ENCODE measurements around the gene PCDHGC5. TPM values are rescaled to one million over a fixed set of nuclear protein-coding genes. Genes with fewer than 3 reads are reported as not detected.

PCDHGC5 gene
- total and polyA plus RNA-seq, 2 experiments from 2014 or later: 0.16 to 1.5 TPM

DNA sequence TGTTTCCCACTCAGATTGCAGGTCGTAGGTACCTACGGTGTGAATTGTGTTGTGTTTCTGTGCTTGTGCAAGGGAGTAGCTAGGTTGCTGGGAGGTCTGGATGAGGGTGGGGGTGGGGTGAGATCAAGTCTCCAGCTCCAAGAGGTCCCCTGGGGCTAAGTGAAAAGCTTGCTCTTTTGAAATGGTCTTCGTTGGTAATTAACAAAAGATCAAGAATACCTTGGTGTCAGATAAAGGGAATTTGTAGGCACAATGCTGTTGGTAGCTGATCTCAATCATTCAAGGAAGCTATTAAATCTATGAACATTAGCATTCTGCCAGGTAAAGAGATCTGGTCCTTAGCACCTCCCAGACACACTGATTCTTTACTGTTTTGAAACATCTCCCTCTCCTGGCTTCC is 5.0 kb upstream of the PCDHGC5 start (continued):
- TF ChIP-seq, protein P1, sequence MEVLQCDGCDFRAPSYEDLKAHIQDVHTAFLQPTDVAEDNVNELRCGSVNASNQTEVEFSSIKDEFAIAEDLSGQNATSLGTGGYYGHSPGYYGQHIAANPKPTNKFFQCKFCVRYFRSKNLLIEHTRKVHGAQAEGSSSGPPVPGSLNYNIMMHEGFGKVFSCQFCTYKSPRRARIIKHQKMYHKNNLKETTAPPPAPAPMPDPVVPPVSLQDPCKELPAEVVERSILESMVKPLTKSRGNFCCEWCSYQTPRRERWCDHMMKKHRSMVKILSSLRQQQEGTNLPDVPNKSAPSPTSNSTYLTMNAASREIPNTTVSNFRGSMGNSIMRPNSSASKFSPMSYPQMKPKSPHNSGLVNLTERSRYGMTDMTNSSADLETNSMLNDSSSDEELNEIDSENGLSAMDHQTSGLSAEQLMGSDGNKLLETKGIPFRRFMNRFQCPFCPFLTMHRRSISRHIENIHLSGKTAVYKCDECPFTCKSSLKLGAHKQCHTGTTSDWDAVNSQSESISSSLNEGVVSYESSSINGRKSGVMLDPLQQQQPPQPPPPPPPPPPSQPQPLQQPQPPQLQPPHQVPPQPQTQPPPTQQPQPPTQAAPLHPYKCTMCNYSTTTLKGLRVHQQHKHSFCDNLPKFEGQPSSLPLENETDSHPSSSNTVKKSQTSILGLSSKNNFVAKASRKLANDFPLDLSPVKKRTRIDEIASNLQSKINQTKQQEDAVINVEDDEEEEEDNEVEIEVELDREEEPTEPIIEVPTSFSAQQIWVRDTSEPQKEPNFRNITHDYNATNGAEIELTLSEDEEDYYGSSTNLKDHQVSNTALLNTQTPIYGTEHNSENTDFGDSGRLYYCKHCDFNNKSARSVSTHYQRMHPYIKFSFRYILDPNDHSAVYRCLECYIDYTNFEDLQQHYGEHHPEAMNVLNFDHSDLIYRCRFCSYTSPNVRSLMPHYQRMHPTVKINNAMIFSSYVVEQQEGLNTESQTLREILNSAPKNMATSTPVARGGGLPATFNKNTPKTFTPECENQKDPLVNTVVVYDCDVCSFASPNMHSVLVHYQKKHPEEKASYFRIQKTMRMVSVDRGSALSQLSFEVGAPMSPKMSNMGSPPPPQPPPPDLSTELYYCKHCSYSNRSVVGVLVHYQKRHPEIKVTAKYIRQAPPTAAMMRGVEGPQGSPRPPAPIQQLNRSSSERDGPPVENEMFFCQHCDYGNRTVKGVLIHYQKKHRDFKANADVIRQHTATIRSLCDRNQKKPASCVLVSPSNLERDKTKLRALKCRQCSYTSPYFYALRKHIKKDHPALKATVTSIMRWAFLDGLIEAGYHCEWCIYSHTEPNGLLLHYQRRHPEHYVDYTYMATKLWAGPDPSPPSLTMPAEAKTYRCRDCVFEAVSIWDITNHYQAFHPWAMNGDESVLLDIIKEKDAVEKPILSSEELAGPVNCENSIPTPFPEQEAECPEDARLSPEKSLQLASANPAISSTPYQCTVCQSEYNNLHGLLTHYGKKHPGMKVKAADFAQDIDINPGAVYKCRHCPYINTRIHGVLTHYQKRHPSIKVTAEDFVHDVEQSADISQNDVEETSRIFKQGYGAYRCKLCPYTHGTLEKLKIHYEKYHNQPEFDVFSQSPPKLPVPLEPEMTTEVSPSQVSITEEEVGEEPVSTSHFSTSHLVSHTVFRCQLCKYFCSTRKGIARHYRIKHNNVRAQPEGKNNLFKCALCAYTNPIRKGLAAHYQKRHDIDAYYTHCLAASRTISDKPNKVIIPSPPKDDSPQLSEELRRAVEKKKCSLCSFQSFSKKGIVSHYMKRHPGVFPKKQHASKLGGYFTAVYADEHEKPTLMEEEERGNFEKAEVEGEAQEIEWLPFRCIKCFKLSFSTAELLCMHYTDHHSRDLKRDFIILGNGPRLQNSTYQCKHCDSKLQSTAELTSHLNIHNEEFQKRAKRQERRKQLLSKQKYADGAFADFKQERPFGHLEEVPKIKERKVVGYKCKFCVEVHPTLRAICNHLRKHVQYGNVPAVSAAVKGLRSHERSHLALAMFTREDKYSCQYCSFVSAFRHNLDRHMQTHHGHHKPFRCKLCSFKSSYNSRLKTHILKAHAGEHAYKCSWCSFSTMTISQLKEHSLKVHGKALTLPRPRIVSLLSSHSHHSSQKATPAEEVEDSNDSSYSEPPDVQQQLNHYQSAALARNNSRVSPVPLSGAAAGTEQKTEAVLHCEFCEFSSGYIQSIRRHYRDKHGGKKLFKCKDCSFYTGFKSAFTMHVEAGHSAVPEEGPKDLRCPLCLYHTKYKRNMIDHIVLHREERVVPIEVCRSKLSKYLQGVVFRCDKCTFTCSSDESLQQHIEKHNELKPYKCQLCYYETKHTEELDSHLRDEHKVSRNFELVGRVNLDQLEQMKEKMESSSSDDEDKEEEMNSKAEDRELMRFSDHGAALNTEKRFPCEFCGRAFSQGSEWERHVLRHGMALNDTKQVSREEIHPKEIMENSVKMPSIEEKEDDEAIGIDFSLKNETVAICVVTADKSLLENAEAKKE (CRISPR knock-in tag; IDR thresholded peaks at IDR 0.05): no peak
- TF ChIP-seq ZNF114 (CRISPR knock-in tag; IDR thresholded peaks at IDR 0.05) (no peak), JUNB (IDR thresholded peaks at IDR 0.05; ENCODE audit: unreplicated experiment) (no peak), EZH2 (IDR thresholded peaks at IDR 0.05; ENCODE audit: low read depth, unreplicated experiment) (no peak)

DNA sequence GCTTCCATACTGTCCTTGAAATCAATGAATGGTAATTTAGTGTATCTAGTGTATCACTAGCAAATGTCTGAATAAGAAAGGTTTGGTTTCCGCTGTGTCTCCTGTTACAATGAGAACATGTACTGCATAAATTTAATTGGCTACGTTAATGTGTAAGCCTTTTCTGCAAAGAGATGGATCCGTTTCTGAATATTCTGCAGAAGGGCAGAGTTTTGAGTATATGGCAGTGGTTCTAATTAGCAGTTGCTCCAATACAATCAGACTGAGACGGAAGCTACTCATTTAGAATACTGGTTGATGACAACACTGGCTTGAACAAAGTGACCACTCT is 4.6 kb upstream of the PCDHGC5 start:
- ATAC-seq: no peak
- peaks cover 3% of the 10 kb centered on the region; the same call in 1 of the 2 replicates for H4K20me1 ChIP-seq (replicated peaks; ENCODE audit: insufficient read depth)
- Mint-ChIP-seq H3K27ac (no peak overlapping the region; the same call in 1 of the 2 replicates), H3K9me3 (no peaks in the 10 kb centered on the region), H3K4me3 (peak overlapping the region; percentile 69), H3K4me1 (peaks cover 40% of the 10 kb centered on the region), H3K36me3 (ENCODE audit: low read depth) (peaks cover 11% of the 10 kb centered on the region), H3K27me3 (ENCODE audit: insufficient read depth, low read depth, poor library complexity) (peaks cover 24% of the 10 kb centered on the region)
- peaks cover 26% of the 10 kb centered on the region for H3K27me3 ChIP-seq (ENCODE audit: insufficient read depth)
- H3K9me2 ChIP-seq (ENCODE audit: insufficient read depth): no peaks in the 10 kb centered on the region
- no peak overlapping the region for H2AFZ ChIP-seq
- H3F3A ChIP-seq (replicated peaks; ENCODE audit: low read depth): no peaks in the 10 kb centered on the region
- no peaks in the 10 kb centered on the region for H3K36me3 ChIP-seq (ENCODE audit: insufficient read depth)
- H3K4me3 ChIP-seq: peak overlapping the region; percentile 53
- DNase-seq (ENCODE audit: low spot score): no peak
- H3K4me2 ChIP-seq: peak overlapping the region; percentile 74
- peaks cover 4% of the 10 kb centered on the region; the same call in 1 of the 2 replicates for H3K79me2 ChIP-seq (replicated peaks; ENCODE audit: insufficient read depth)
- no peak overlapping the region for H3K27ac ChIP-seq (ENCODE audit: low read depth)
- peaks cover 31% of the 10 kb centered on the region for H3K4me1 ChIP-seq (ENCODE audit: insufficient read depth)
- TF ChIP-seq, protein P1 (CRISPR knock-in tag; IDR thresholded peaks at IDR 0.05): no peak
- TF ChIP-seq, protein P2, sequence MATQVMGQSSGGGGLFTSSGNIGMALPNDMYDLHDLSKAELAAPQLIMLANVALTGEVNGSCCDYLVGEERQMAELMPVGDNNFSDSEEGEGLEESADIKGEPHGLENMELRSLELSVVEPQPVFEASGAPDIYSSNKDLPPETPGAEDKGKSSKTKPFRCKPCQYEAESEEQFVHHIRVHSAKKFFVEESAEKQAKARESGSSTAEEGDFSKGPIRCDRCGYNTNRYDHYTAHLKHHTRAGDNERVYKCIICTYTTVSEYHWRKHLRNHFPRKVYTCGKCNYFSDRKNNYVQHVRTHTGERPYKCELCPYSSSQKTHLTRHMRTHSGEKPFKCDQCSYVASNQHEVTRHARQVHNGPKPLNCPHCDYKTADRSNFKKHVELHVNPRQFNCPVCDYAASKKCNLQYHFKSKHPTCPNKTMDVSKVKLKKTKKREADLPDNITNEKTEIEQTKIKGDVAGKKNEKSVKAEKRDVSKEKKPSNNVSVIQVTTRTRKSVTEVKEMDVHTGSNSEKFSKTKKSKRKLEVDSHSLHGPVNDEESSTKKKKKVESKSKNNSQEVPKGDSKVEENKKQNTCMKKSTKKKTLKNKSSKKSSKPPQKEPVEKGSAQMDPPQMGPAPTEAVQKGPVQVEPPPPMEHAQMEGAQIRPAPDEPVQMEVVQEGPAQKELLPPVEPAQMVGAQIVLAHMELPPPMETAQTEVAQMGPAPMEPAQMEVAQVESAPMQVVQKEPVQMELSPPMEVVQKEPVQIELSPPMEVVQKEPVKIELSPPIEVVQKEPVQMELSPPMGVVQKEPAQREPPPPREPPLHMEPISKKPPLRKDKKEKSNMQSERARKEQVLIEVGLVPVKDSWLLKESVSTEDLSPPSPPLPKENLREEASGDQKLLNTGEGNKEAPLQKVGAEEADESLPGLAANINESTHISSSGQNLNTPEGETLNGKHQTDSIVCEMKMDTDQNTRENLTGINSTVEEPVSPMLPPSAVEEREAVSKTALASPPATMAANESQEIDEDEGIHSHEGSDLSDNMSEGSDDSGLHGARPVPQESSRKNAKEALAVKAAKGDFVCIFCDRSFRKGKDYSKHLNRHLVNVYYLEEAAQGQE (IDR thresholded peaks at IDR 0.05; ENCODE audit: unreplicated experiment): no peak
- TF ChIP-seq EZH2phosphoT487 (IDR thresholded peaks at IDR 0.05; ENCODE audit: unreplicated experiment): no peak
